Cerebellar nuclear complex (tissue), 1 donor: ENCODE results near the gene UBE2M.
"Not testable (repeated sequence)": the region's sequence is repeated elsewhere in the genome, so short reads cannot be mapped to it uniquely, and the experiment has no call there.

ENCODE experiments used
- DNase-seq, 2 experiments: peaks; one replicate each; lab custom pipeline; 2025; lab: John Stamatoyannopoulos, UW

Gene UBE2M

GRCh38 chr19:58511353-58512208 lies 46.8 kb downstream of the UBE2M start, which contains the start of gene SLC27A5:
Gene SLC27A5, minus strand, starts transcription at chr19:58511992. Its CDS starts 37 bp downstream, at chr19:58511955.
- DNase-seq: no peak

GRCh38 chr19:58510084-58510862 lies 48.1 kb downstream of the UBE2M start:
- DNase-seq: no peak

- no peak for DNase-seq
These were observed 48.7 kb downstream of the UBE2M start for GRCh38 chr19:58509731-58510083.

GRCh38 chr19:58507602-58508223 lies 50.7 kb downstream of the UBE2M start:
- DNase-seq: not testable (repeated sequence)
